Measurements from ENCODE around the gene ERCC1. TPM values are rescaled to one million over a fixed set of nuclear protein-coding genes. Genes with fewer than 3 reads are reported as not detected.

Gene ERCC1
- total RNA-seq, 2 donors from 2014 or later = 110 to 126 TPM

GRCh38 chr19:45368127-45368526 lies 55.6 kb downstream of the ERCC1 start:
- no peaks in the 10 kb centered on the region for H3K27me3 ChIP-seq

GRCh38 chr19:45364696-45365095 lies 59.0 kb downstream of the ERCC1 start:
- H3K36me3 ChIP-seq = peaks cover 13% of the 10 kb centered on the region
- H3K27ac ChIP-seq = no peak overlapping the region
- peaks cover 0 to 4% of the 10 kb centered on the region in 2 donors for H3K4me1 ChIP-seq
- H3K9me3 ChIP-seq = no peaks in the 10 kb centered on the region
- TF ChIP-seq CTCF (IDR thresholded peaks at IDR 0.05) = no peak
- H3K4me3 ChIP-seq = no peak overlapping the region
- no peak for DNase-seq (ENCODE audit: low spot score)
- no peaks in the 10 kb centered on the region for H3K27me3 ChIP-seq

More at GRCh38 chr19:45368127-45368526, 55.6 kb downstream of the ERCC1 start:
- H3K36me3 ChIP-seq = peaks cover 13% of the 10 kb centered on the region
- peaks cover 0 to 12% of the 10 kb centered on the region in 2 donors for H3K4me1 ChIP-seq
- no peak overlapping the region for H3K27ac ChIP-seq
- no peaks in the 10 kb centered on the region for H3K9me3 ChIP-seq
- no peak overlapping the region for H3K4me3 ChIP-seq
- no peak for TF ChIP-seq CTCF (IDR thresholded peaks at IDR 0.05)
- DNase-seq (ENCODE audit: low spot score) = no peak

GRCh38 chr19:45363861-45364459 lies 59.8 kb downstream of the ERCC1 start:
- Histone ChIP-seq H3K27me3 (no peaks in the 10 kb centered on the region), H3K27ac (no peak overlapping the region), H3K4me1 (no peaks in the 10 kb centered on the region), H3K36me3 (peaks cover 13% of the 10 kb centered on the region), H3K4me3 (no peak overlapping the region), H3K9me3 (no peaks in the 10 kb centered on the region)
- no peak for TF ChIP-seq CTCF (IDR thresholded peaks at IDR 0.05)
- no peak for DNase-seq (ENCODE audit: low spot score)

- Histone ChIP-seq H3K27ac (no peak overlapping the region), H3K27me3 (no peaks in the 10 kb centered on the region), H3K9me3 (no peaks in the 10 kb centered on the region), H3K36me3 (peaks cover 13% of the 10 kb centered on the region), H3K4me1 (no peaks in the 10 kb centered on the region), H3K4me3 (no peak overlapping the region)
- no peak for DNase-seq (ENCODE audit: low spot score)
- no peak for TF ChIP-seq CTCF (IDR thresholded peaks at IDR 0.05)
Measured at GRCh38 chr19:45362291-45362690, 61.4 kb downstream of the ERCC1 start.

GRCh38 chr19:45361608-45362007 lies 62.1 kb downstream of the ERCC1 start:
- no peak for DNase-seq (ENCODE audit: low spot score)
- Histone ChIP-seq H3K27me3 (no peaks in the 10 kb centered on the region), H3K27ac (no peak overlapping the region), H3K4me1 (no peaks in the 10 kb centered on the region), H3K4me3 (no peak overlapping the region), H3K9me3 (no peaks in the 10 kb centered on the region), H3K36me3 (peaks cover 13% of the 10 kb centered on the region)
- no peak for TF ChIP-seq CTCF (IDR thresholded peaks at IDR 0.05)

GRCh38 chr19:45358213-45358792 lies 65.4 kb downstream of the ERCC1 start:
- no peak overlapping the region for H3K27ac ChIP-seq
- DNase-seq (ENCODE audit: low spot score) = no peak
- no peaks in the 10 kb centered on the region for H3K27me3 ChIP-seq
- TF ChIP-seq CTCF (IDR thresholded peaks at IDR 0.05) = no peak
- H3K36me3 ChIP-seq = peaks cover 9% of the 10 kb centered on the region
- no peak overlapping the region for H3K4me3 ChIP-seq
- H3K9me3 ChIP-seq = no peaks in the 10 kb centered on the region
- no peaks in the 10 kb centered on the region for H3K4me1 ChIP-seq
